Measurements from ENCODE around the gene G3BP2. TPM values are rescaled to one million over a fixed set of nuclear protein-coding genes. Genes with fewer than 3 reads are reported as not detected.

G3BP2 gene
- total and polyA plus RNA-seq, 9 of the 15 experiments (the other 6 are each of a cell fraction or from before 2014, with no cell fraction given) = 25.2 to 222 (median 130) TPM

GRCh38 chr4:75683482-75684155 is 10.4 kb upstream of the G3BP2 start:
- Histone ChIP-seq H3K79me2 (ENCODE audit: control insufficient read depth, insufficient read depth, low read length) (no peaks in the 10 kb centered on the region), H3K9ac (ENCODE audit: insufficient read depth in 1 of 2, low read depth in 2 of 2, low read length in 2 of 2) (no peak overlapping the region), H3K9me1 (ENCODE audit: control insufficient read depth, insufficient read depth, low read length) (no peaks in the 10 kb centered on the region), H3K4me3 (no peak overlapping the region), H3K27me3 (ENCODE audit: control insufficient read depth in 2 of 2, insufficient read depth in 2 of 2, low read length in 2 of 2) (no peaks in the 10 kb centered on the region), H3K4me1 (replicated peaks in 1 of 2; ENCODE audit: control insufficient read depth in 2 of 2, insufficient read depth in 2 of 2, low read length in 2 of 2) (peaks cover 0 to 8% of the 10 kb centered on the region in 2 experiments; a peak in 3 of 5 replicates), H3K27ac (ENCODE audit: extremely low read depth, low read depth, low read length) (no peak overlapping the region), H3K9me3 (replicated peaks; ENCODE audit: control insufficient read depth, insufficient read depth, low read depth, low read length) (peaks cover 4% of the 10 kb centered on the region; the same call in 1 of the 2 replicates), H2AFZ (ENCODE audit: low read depth, low read length) (no peak overlapping the region), H3K4me2 (ENCODE audit: insufficient read depth, low read length) (no peak overlapping the region), H4K20me1 (replicated peaks; ENCODE audit: control insufficient read depth, insufficient read depth, low read length) (no peaks in the 10 kb centered on the region), H3K36me3 (ENCODE audit: control insufficient read depth, insufficient read depth, low read length) (no peaks in the 10 kb centered on the region)
- in situ Hi-C loops (cut with MboI) (no loop called here), intact Hi-C loops (cut with micrococcal nuclease) (no loop called here)
- POLR2A ChIA-PET = no interaction called here
- CTCF ChIA-PET (ENCODE audit: low intra/inter-chr PET ratio) = no interaction called here
- no peak for FAIRE-seq
- no TSS peak for BruUV-seq (replicated peaks)
- 88% methylated on average over 6 of the region's 6 CpGs for WGBS (ENCODE audit: insufficient coverage, low coverage, missing lambda C conversion rate)
- no peak for DNase-seq (ENCODE audit: extremely low read depth in 1 of 4, low spot score in 3 of 4)
- TF ChIP-seq NFXL1 (CRISPR knock-in tag; IDR thresholded peaks at IDR 0.05) = no peak
- TF ChIP-seq, protein P1, sequence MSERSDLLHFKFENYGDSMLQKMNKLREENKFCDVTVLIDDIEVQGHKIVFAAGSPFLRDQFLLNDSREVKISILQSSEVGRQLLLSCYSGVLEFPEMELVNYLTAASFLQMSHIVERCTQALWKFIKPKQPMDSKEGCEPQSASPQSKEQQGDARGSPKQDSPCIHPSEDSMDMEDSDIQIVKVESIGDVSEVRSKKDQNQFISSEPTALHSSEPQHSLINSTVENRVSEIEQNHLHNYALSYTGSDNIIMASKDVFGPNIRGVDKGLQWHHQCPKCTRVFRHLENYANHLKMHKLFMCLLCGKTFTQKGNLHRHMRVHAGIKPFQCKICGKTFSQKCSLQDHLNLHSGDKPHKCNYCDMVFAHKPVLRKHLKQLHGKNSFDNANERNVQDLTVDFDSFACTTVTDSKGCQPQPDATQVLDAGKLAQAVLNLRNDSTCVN (CRISPR knock-in tag; IDR thresholded peaks at IDR 0.05) = no peak
- TF ChIP-seq JUND (IDR thresholded peaks at IDR 0.05; ENCODE audit: borderline replicate concordance, low read depth, low read length) = no peak
- no peak for TF ChIP-seq JUND (tag; IDR thresholded peaks at IDR 0.05; ENCODE audit: borderline replicate concordance, low read depth, low read length)
- TF ChIP-seq TSC22D4 (tag; IDR thresholded peaks at IDR 0.05) = no peak
- no peak for TF ChIP-seq RNF2 (IDR thresholded peaks at IDR 0.05)
- no peak for TF ChIP-seq CBFA2T3 (IDR thresholded peaks at IDR 0.05)
- no peak for TF ChIP-seq ZNF347 (CRISPR knock-in tag; IDR thresholded peaks at IDR 0.05; ENCODE audit: low read depth)
- no peak for TF ChIP-seq SREBF1 (IDR thresholded peaks at IDR 0.05; ENCODE audit: borderline replicate concordance, low read depth, low read length)
- TF ChIP-seq ZBTB7A (IDR thresholded peaks at IDR 0.05; ENCODE audit: borderline replicate concordance, control insufficient read depth, low read depth, low read length) = no peak
- no peak for TF ChIP-seq HSF4 (CRISPR knock-in tag; IDR thresholded peaks at IDR 0.05; ENCODE audit: borderline replicate concordance)
- no peak for TF ChIP-seq CREB1 (IDR thresholded peaks at IDR 0.05)
- TF ChIP-seq CREB1 (CRISPR knock-in tag; IDR thresholded peaks at IDR 0.05) = no peak
- no peak for TF ChIP-seq ZNF12 (CRISPR knock-in tag; IDR thresholded peaks at IDR 0.05)
- no peak for TF ChIP-seq ZNF23 (CRISPR knock-in tag; IDR thresholded peaks at IDR 0.05)
- no peak for TF ChIP-seq ZNF449 (CRISPR knock-in tag; IDR thresholded peaks at IDR 0.05)
- TF ChIP-seq HNRNPUL1 (IDR thresholded peaks at IDR 0.05; ENCODE audit: low read length) = no peak
- TF ChIP-seq NCOR1 (IDR thresholded peaks at IDR 0.05) = no peak
- TF ChIP-seq SRSF1 (IDR thresholded peaks at IDR 0.05; ENCODE audit: low read depth, low read length) = no peak
- TF ChIP-seq VEZF1 (CRISPR knock-in tag; IDR thresholded peaks at IDR 0.05) = no peak
- ATAC-seq = no peak

All from K562 (cell line).